GM23338 (cell line): ENCODE data around the gene PSPN.

Experiments used
- CREB1 ChIP-seq: fragments of 250-450 bp; sonication (Bioruptor Pico); IDR thresholded peaks from 2 replicates; pipeline ENCODE4 v1.5.0; 2020; ENCODE audit warnings: low read depth, mild to moderate bottlenecking, moderate library complexity
- ETS1 ChIP-seq: IDR thresholded peaks from 2 replicates; pipeline ENCODE4 v1.6.1; 2016; ENCODE audit warnings: antibody characterized with exemption
- EZH2 ChIP-seq: fragments of 200-600 bp; sonication (generic); IDR thresholded peaks from one replicate; pipeline ENCODE4 v1.8.0; 2017; ENCODE audit warnings: antibody characterized with exemption, mild to moderate bottlenecking, low read depth; ENCODE audit not compliant: unreplicated experiment
- EZH2phosphoT487 ChIP-seq: fragments of 200-600 bp; sonication (generic); IDR thresholded peaks from one replicate; pipeline ENCODE4 v1.8.1; 2018; ENCODE audit warnings: antibody characterized with exemption; ENCODE audit not compliant: unreplicated experiment
- JUNB ChIP-seq: IDR thresholded peaks from one replicate; pipeline ENCODE4 v1.6.1; 2016; ENCODE audit warnings: antibody characterized with exemption; ENCODE audit not compliant: unreplicated experiment
- NANOG ChIP-seq: IDR thresholded peaks from 2 replicates; pipeline ENCODE4 v1.6.1; 2016; ENCODE audit warnings: antibody characterized with exemption, borderline replicate concordance
- POLR2AphosphoS5 ChIP-seq: IDR thresholded peaks from 2 replicates; pipeline ENCODE4 v1.6.1; 2016; ENCODE audit warnings: antibody characterized with exemption, low read depth
- STAT1 ChIP-seq: IDR thresholded peaks from one replicate; pipeline ENCODE4 v1.6.1; 2016; ENCODE audit warnings: antibody characterized with exemption; ENCODE audit not compliant: unreplicated experiment
- ZNF114 ChIP-seq: fragments of 250-450 bp; sonication (Bioruptor Pico); IDR thresholded peaks from 2 replicates; pipeline ENCODE4 v1.5.0; 2020; ENCODE audit warnings: mild to moderate bottlenecking, moderate library complexity
- ZNF331 ChIP-seq: fragments of 250-450 bp; sonication (Bioruptor Pico); IDR thresholded peaks from 2 replicates; pipeline ENCODE4 v1.5.0; 2020; ENCODE audit warnings: low read depth, mild to moderate bottlenecking, moderate library complexity
- ZNF462 ChIP-seq: fragments of 250-450 bp; sonication (Bioruptor Pico); IDR thresholded peaks from 2 replicates; pipeline ENCODE4 v1.5.0; 2020; ENCODE audit warnings: mild to moderate bottlenecking, moderate library complexity
- TF ChIP-seq, protein P1 (sequence below), 2 experiments: fragments of 200-600 bp in 1 of 2; sonication (generic) in 1 of 2; conservative IDR thresholded peaks; 2 replicates each; pipeline versions ENCODE4 v1.5.1 to v1.6.1; 2016 to 2017; ENCODE audit warnings: antibody characterized with exemption in 2 of 2, low read depth in 2 of 2, mild to moderate bottlenecking in 2 of 2, moderate library complexity in 1 of 2
- TF ChIP-seq, protein P2 (sequence below): IDR thresholded peaks from one replicate; pipeline ENCODE4 v1.6.1; 2018; ENCODE audit warnings: antibody characterized with exemption; ENCODE audit not compliant: unreplicated experiment

DNA sequence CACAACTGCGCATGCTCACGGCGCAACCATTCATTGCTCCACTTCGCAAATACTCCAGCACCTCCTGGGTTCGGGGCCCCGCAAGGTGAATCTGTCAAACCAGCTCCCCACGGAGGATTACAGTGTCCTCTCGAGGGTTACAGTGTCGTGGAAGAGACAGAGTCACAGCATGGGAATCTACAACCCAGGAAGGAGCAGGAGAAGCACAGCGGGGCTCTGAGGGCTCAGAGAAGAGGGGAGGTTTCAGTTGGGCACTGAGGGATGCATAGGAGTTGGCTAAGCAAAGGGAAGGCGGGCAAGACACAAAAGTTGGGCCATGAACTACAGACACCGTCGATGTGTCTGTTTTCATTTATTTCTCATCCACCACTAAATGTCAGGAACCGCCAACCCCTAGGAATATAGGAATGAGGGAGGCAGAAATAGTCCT lies 18.3 kb upstream of the PSPN start:
- TF ChIP-seq, protein P1, sequence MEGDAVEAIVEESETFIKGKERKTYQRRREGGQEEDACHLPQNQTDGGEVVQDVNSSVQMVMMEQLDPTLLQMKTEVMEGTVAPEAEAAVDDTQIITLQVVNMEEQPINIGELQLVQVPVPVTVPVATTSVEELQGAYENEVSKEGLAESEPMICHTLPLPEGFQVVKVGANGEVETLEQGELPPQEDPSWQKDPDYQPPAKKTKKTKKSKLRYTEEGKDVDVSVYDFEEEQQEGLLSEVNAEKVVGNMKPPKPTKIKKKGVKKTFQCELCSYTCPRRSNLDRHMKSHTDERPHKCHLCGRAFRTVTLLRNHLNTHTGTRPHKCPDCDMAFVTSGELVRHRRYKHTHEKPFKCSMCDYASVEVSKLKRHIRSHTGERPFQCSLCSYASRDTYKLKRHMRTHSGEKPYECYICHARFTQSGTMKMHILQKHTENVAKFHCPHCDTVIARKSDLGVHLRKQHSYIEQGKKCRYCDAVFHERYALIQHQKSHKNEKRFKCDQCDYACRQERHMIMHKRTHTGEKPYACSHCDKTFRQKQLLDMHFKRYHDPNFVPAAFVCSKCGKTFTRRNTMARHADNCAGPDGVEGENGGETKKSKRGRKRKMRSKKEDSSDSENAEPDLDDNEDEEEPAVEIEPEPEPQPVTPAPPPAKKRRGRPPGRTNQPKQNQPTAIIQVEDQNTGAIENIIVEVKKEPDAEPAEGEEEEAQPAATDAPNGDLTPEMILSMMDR (conservative IDR thresholded peaks at IDR 0.05; ENCODE audit: low read depth in 2 of 2) = no peak
- TF ChIP-seq, protein P2, sequence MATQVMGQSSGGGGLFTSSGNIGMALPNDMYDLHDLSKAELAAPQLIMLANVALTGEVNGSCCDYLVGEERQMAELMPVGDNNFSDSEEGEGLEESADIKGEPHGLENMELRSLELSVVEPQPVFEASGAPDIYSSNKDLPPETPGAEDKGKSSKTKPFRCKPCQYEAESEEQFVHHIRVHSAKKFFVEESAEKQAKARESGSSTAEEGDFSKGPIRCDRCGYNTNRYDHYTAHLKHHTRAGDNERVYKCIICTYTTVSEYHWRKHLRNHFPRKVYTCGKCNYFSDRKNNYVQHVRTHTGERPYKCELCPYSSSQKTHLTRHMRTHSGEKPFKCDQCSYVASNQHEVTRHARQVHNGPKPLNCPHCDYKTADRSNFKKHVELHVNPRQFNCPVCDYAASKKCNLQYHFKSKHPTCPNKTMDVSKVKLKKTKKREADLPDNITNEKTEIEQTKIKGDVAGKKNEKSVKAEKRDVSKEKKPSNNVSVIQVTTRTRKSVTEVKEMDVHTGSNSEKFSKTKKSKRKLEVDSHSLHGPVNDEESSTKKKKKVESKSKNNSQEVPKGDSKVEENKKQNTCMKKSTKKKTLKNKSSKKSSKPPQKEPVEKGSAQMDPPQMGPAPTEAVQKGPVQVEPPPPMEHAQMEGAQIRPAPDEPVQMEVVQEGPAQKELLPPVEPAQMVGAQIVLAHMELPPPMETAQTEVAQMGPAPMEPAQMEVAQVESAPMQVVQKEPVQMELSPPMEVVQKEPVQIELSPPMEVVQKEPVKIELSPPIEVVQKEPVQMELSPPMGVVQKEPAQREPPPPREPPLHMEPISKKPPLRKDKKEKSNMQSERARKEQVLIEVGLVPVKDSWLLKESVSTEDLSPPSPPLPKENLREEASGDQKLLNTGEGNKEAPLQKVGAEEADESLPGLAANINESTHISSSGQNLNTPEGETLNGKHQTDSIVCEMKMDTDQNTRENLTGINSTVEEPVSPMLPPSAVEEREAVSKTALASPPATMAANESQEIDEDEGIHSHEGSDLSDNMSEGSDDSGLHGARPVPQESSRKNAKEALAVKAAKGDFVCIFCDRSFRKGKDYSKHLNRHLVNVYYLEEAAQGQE = no peak
- TF ChIP-seq ZNF114 = no peak
- TF ChIP-seq EZH2phosphoT487 = no peak
- TF ChIP-seq EZH2 = no peak
- TF ChIP-seq POLR2AphosphoS5 = no peak
- no peak for TF ChIP-seq CREB1 (CRISPR knock-in tag)
- TF ChIP-seq ZNF331 (CRISPR knock-in tag) = no peak
- TF ChIP-seq JUNB = no peak
- TF ChIP-seq STAT1 = no peak
- no peak for TF ChIP-seq NANOG
- no peak for TF ChIP-seq ZNF462 (CRISPR knock-in tag)
- TF ChIP-seq ETS1 = no peak
